ENCODE data around the gene MRPS18B. TPM values are rescaled to one million over a fixed set of nuclear protein-coding genes. Genes with fewer than 3 reads are reported as not detected.
A peak's percentile ranks its signal among the peaks of the same experiment; 100 is the strongest.

Gene MRPS18B
- total and polyA plus RNA-seq, 2 of the 13 experiments (the other 11 are each of a cell fraction or from before 2014, with no cell fraction given), result 125 to 131 TPM

- TF ChIP-seq ZHX1 (CRISPR knock-in tag; IDR thresholded peaks at IDR 0.05; ENCODE audit: low read depth) (peak; percentile 20; the same call in 1 of the 2 replicates), SIX4 (CRISPR knock-in tag; IDR thresholded peaks at IDR 0.05) (0 out of 2 replicates have a peak, but pooled peaks have one; percentile 38), ATF7 (IDR thresholded peaks at IDR 0.05) (peak; percentile 86), ATF7 (CRISPR knock-in tag; IDR thresholded peaks at IDR 0.05) (peak; percentile 84; the same call in 1 of the 2 replicates), ZNF710 (CRISPR knock-in tag; IDR thresholded peaks at IDR 0.05; ENCODE audit: borderline replicate concordance) (peak; percentile 31; the same call in 1 of the 2 replicates), SP1 (IDR thresholded peaks at IDR 0.05) (no peak), SP1 (CRISPR knock-in tag; IDR thresholded peaks at IDR 0.05) (peak; percentile 53), PITX1 (CRISPR knock-in tag; IDR thresholded peaks at IDR 0.05) (peak; percentile 55), FOSL1 (CRISPR knock-in tag; IDR thresholded peaks at IDR 0.05; ENCODE audit: borderline replicate concordance) (no peak), SAP130 (CRISPR knock-in tag; IDR thresholded peaks at IDR 0.05; ENCODE audit: low read depth) (peak; percentile 86), MLXIP (CRISPR knock-in tag; IDR thresholded peaks at IDR 0.05; ENCODE audit: borderline replicate concordance) (peak; percentile 32; the same call in 1 of the 2 replicates), GABPA (IDR thresholded peaks at IDR 0.05; ENCODE audit: low read depth, low read length) (no peak), GABPA (CRISPR knock-in tag; IDR thresholded peaks at IDR 0.05; ENCODE audit: low read depth) (peak; percentile 45; the same call in 1 of the 2 replicates), POLR2G (IDR thresholded peaks at IDR 0.05; ENCODE audit: low read depth, low read length) (peak; percentile 92), HNRNPH1 (optimal IDR thresholded peaks at IDR 0.05; ENCODE audit: low read depth, low read length) (no peak), MYNN (CRISPR knock-in tag; IDR thresholded peaks at IDR 0.05; ENCODE audit: low read depth) (no peak), HINFP (CRISPR knock-in tag; IDR thresholded peaks at IDR 0.05; ENCODE audit: low read depth) (0 out of 2 replicates have a peak, but pooled peaks have one; percentile 5), KLF13 (CRISPR knock-in tag; IDR thresholded peaks at IDR 0.05) (no peak), PRPF4 (IDR thresholded peaks at IDR 0.05; ENCODE audit: low read depth, low read length, poor library complexity, severe bottlenecking) (no peak), REL (CRISPR knock-in tag; conservative IDR thresholded peaks at IDR 0.05) (0 out of 2 replicates have a peak, but pooled peaks have one; percentile 32)
These were observed 2.8 kb upstream of the MRPS18B start (continued) for GRCh38 chr6:30614843-30615218.

Data from HepG2 (cell line).